Osteoblast (primary cell): Measurements from ENCODE around the gene CATSPERD. TPM values are rescaled to one million over a fixed set of nuclear protein-coding genes. Genes with fewer than 3 reads are reported as not detected.
A peak's percentile ranks its signal among the peaks of the same experiment; 100 is the strongest.
"Not testable (repeated sequence)": the region's sequence is repeated elsewhere in the genome, so short reads cannot be mapped to it uniquely, and the experiment has no call there.

Experiments
- DNase-seq: peaks from one replicate; pipeline ENCODE4 v3.0.0; 2011; ENCODE audit warnings: low spot score, mixed read lengths; ENCODE audit not compliant: insufficient read length; ENCODE audit errors: missing footprints
- H2AFZ ChIP-seq: 2 replicates; pipeline ENCODE4 v1.6.0; 2011; ENCODE audit warnings: mild to moderate bottlenecking, low read length
- H3K27ac ChIP-seq: 2 replicates; pipeline ENCODE4 v1.5.1; 2011; ENCODE audit warnings: mild to moderate bottlenecking, low read depth, low read length, moderate library complexity
- H3K27me3 ChIP-seq: 2 replicates; pipeline ENCODE4 v1.6.0; 2012; ENCODE audit warnings: mild to moderate bottlenecking, control low read depth, inconsistent platforms, low read length, moderate library complexity; ENCODE audit not compliant: insufficient read depth
- H3K36me3 ChIP-seq: 2 replicates; pipeline ENCODE4 v1.5.1; 2011; ENCODE audit warnings: mild to moderate bottlenecking, low read length, control low read depth, moderate library complexity; ENCODE audit not compliant: insufficient read depth
- H3K4me1 ChIP-seq: 2 replicates; pipeline ENCODE4 v1.5.1; 2011; ENCODE audit warnings: mild to moderate bottlenecking, low read length, control low read depth, moderate library complexity; ENCODE audit not compliant: insufficient read depth
- H3K4me2 ChIP-seq: 2 replicates; pipeline ENCODE4 v1.6.0; 2011; ENCODE audit warnings: mild to moderate bottlenecking, low read length; ENCODE audit not compliant: insufficient read depth
- H3K4me3 ChIP-seq: fragments of 200-600 bp; sonication (generic); 3 replicates; pipeline ENCODE4 v1.5.1; 2012; ENCODE audit warnings: mild to moderate bottlenecking, low read length, inconsistent platforms; ENCODE audit not compliant: insufficient read depth
- H3K79me2 ChIP-seq: 2 replicates; pipeline ENCODE4 v1.6.0; 2012; ENCODE audit warnings: mild to moderate bottlenecking, low read length, control low read depth, inconsistent platforms; ENCODE audit not compliant: insufficient read depth
- H3K9me3 ChIP-seq: 2 replicates; pipeline ENCODE4 v1.5.1; 2011; ENCODE audit warnings: low read depth, low read length, control low read depth
- H4K20me1 ChIP-seq: 2 replicates; pipeline ENCODE4 v1.6.0; 2012; ENCODE audit warnings: mild to moderate bottlenecking, low read length, control low read depth; ENCODE audit not compliant: insufficient read depth
- total RNA-seq: library from RNA; depleted of rRNA; stranded (reverse); fragments of >200 nt; gene quantifications from 2 replicates; pipeline ENCODE4 v1.2.3, GENCODE V29; 2012
- TF ChIP-seq, protein P1 (sequence below): IDR thresholded peaks from 2 replicates; pipeline ENCODE4 v1.5.1; 2011; ENCODE audit warnings: mild to moderate bottlenecking, low read depth, low read length, moderate library complexity; ENCODE audit errors: extremely low read depth

CATSPERD gene
- total RNA-seq, 1 donor = under 0.01 TPM

DNA sequence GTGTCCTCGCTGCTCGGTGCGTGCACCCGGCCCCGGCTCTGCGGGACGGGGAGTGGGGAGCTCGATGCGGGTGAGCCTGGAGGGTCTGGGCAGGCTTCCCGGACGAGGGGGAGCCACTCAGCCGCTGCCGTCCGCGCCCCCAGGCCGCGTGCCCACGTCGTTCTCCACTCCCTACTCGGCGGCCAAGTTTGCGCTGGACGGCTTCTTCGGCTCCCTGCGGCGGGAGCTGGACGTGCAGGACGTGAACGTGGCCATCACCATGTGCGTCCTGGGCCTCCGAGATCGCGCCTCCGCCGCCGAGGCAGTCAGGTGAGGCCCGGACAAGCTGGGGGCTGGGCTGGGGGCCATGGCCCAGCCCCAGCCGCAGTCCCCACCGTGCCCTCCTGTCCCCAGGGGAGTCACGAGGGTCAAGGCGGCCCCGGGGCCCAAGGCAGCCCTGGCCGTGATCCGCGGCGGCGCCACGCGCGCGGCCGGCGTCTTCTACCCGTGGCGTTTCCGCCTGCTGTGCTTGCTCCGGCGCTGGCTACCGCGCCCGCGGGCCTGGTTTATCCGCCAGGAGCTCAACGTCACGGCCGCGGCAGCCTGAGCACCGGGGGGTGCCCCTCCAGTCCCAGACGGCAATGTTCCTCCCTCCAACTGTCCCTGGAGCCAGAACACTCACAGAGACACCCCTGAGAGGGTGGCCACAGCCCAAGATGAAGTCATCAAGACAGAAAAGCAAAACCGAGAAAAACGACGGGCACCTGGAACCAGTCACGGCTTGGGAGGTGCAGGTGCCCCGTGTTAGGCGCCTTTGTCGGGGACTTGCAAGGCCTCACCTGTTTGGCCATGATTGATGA lies 32.9 kb upstream of the CATSPERD start:
- peak overlapping the region; percentile 85 for H2AFZ ChIP-seq
- peaks cover 25% of the 10 kb centered on the region for H3K79me2 ChIP-seq
- H3K27ac ChIP-seq = no peak overlapping the region
- peak overlapping the region; percentile 77 for H3K4me3 ChIP-seq
- no peak for DNase-seq
- peaks cover 25% of the 10 kb centered on the region for H4K20me1 ChIP-seq
- TF ChIP-seq, protein P1, sequence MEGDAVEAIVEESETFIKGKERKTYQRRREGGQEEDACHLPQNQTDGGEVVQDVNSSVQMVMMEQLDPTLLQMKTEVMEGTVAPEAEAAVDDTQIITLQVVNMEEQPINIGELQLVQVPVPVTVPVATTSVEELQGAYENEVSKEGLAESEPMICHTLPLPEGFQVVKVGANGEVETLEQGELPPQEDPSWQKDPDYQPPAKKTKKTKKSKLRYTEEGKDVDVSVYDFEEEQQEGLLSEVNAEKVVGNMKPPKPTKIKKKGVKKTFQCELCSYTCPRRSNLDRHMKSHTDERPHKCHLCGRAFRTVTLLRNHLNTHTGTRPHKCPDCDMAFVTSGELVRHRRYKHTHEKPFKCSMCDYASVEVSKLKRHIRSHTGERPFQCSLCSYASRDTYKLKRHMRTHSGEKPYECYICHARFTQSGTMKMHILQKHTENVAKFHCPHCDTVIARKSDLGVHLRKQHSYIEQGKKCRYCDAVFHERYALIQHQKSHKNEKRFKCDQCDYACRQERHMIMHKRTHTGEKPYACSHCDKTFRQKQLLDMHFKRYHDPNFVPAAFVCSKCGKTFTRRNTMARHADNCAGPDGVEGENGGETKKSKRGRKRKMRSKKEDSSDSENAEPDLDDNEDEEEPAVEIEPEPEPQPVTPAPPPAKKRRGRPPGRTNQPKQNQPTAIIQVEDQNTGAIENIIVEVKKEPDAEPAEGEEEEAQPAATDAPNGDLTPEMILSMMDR = no peak
- H3K4me2 ChIP-seq = peak overlapping the region; percentile 76
- no peaks in the 10 kb centered on the region for H3K9me3 ChIP-seq
- peaks cover 12% of the 10 kb centered on the region for H3K36me3 ChIP-seq
- H3K4me1 ChIP-seq = peaks cover 9% of the 10 kb centered on the region
- H3K27me3 ChIP-seq = no peaks in the 10 kb centered on the region

DNA sequence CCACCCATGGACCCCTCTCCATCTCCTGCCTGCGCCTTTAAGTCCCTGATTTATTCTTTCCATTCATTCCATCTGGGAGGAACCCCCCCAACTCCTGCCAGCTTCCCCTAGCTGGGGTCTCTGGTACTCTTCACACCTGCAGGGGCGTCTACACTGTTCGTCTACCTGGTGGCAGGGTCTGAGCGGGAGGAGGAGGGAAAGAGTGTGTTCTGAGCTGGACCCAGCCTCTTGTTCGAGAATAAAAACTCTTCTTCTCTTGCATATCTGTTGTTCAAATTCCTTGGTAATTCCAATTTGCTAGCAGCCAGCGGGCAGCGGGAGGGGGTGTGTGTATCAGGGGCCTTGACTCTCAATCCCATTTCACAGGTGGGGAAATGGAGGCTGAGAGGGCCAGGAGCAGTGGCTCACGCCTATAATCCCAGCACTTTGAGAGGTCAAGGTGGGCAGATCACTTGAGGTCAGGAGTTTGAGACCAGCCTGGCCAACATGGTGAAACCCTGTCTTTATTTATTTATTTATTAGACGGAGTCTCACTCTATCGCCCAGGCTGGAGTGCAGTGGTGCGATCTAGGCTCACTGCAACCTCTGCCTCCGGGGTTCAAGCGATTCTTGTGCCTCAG lies 32.1 kb upstream of the CATSPERD start:
- H4K20me1 ChIP-seq = peaks cover 33% of the 10 kb centered on the region
- H3K4me2 ChIP-seq, DNase-seq, H3K27ac ChIP-seq, H3K4me1 ChIP-seq, H3K9me3 ChIP-seq, H2AFZ ChIP-seq, H3K4me3 ChIP-seq, H3K27me3 ChIP-seq: not testable (repeated sequence)
- H3K79me2 ChIP-seq = peaks cover 33% of the 10 kb centered on the region
- H3K36me3 ChIP-seq = peaks cover 20% of the 10 kb centered on the region

DNA sequence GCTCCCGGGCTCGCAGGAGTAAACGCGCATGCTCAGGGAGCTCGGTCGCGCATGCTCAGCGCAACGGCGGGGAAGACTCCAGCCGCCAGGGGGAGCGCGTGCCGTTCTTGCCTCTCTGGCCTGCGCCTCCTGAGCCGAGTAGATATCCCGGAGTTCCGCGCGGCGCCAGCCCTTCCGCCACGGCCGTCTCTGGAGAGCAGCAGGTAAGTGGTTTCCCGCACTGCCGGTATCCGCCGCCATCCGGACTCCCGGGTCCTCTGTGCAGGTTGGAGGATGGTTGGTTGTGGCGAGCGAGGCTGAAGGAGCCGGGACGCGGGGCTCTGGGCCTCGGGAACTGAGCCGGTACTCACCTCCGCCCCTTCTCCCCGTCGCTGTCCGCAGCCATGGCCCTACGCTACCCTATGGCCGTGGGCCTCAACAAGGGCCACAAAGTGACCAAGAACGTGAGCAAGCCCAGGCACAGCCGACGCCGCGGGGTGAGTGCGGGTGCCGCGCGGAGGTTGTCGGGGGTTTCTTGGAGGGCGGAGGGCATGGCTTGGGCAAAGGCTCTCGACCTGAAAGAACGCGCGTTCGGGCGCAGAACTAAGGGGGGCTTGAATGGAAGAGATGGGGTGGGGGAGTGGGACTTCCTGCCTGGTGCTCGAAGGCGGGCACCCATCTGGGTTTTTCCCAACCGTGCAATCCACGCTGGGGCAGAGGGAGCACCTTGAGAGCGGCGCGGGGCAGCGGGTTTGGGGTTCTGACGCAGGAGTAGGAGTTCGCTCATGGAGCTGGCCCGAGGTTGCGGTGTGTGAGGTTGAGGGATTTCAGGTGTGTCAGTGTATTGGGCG lies 30.1 kb upstream of the CATSPERD start, which contains the start of gene RPL36:
RPL36 (plus strand) TSS at position 171 of the 830 bp plus-strand sequence; CDS start at position 384, 213 bp downstream.
- Histone ChIP-seq H2AFZ (peak within 1 kb of the TSS; percentile 54), H3K4me2 (peak within 1 kb of the TSS; percentile 91), H3K9me3 (no peaks in the 10 kb centered on the region), H3K36me3 (peaks cover 36% of the 10 kb centered on the region), H3K27ac (peak within 1 kb of the TSS; percentile 86), H4K20me1 (peaks cover 52% of the 10 kb centered on the region), H3K4me3 (peak within 1 kb of the TSS; percentile 96), H3K27me3 (no peaks in the 10 kb centered on the region), H3K4me1 (peaks cover 9% of the 10 kb centered on the region), H3K79me2 (peaks cover 52% of the 10 kb centered on the region)
- TF ChIP-seq, protein P1 = peak; percentile 96
- peak; percentile 100 for DNase-seq

DNA sequence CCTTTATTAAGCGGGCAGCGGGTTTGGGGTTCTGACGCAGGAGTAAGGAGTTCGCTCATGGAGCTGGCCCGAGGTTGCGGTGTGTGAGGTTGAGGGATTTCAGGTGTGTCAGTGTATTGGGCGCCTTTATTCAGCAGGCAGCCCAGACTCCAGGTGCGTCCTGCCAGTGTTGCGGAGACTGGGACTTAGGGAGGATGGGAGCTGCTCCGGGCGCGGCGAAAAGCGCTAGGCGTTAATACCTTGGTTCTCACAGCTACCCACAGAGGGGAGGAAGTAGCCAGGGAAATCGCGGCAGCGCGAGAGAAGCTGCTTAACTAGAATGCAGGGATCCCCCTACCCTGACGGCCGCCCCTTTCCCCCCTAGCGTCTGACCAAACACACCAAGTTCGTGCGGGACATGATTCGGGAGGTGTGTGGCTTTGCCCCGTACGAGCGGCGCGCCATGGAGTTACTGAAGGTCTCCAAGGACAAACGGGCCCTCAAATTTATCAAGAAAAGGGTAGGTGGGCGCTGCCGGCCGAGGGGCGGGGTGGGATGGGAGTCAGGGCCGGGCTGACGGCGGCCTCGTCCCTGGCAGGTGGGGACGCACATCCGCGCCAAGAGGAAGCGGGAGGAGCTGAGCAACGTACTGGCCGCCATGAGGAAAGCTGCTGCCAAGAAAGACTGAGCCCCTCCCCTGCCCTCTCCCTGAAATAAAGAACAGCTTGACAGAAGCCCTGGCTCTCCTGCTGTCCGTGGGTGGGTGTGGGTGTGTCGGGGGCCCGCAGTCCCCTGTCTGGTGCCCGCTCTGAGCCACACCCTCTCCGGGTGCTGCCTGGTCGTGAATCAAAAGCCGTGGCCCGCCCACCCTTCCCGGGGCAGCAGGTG lies 29.2 kb upstream of the CATSPERD start:
- Histone ChIP-seq H3K9me3 (no peaks in the 10 kb centered on the region), H2AFZ (no peak overlapping the region), H3K4me3 (peak overlapping the region; percentile 96), H3K4me2 (peak overlapping the region; percentile 91), H3K27ac (peak overlapping the region; percentile 86), H4K20me1 (peaks cover 59% of the 10 kb centered on the region), H3K79me2 (peaks cover 61% of the 10 kb centered on the region), H3K27me3 (no peaks in the 10 kb centered on the region), H3K36me3 (peaks cover 44% of the 10 kb centered on the region), H3K4me1 (peaks cover 9% of the 10 kb centered on the region)
- TF ChIP-seq, protein P1 = no peak
- DNase-seq = peak; percentile 93
